ENCODE measurements around the gene CYB561D1.

GRCh38 chr1:109476825-109477224 lies 17.1 kb upstream of the CYB561D1 start:
- no peak for TF ChIP-seq CTCF (IDR thresholded peaks at IDR 0.05; ENCODE audit: low read depth, low read length, poor library complexity, severe bottlenecking)
- TF ChIP-seq EZH2phosphoT487 (IDR thresholded peaks at IDR 0.05; ENCODE audit: borderline replicate concordance, low read length): no peak

Measured in DOHH2 (cell line).